ENCODE results near the gene ST8SIA1.

DNA sequence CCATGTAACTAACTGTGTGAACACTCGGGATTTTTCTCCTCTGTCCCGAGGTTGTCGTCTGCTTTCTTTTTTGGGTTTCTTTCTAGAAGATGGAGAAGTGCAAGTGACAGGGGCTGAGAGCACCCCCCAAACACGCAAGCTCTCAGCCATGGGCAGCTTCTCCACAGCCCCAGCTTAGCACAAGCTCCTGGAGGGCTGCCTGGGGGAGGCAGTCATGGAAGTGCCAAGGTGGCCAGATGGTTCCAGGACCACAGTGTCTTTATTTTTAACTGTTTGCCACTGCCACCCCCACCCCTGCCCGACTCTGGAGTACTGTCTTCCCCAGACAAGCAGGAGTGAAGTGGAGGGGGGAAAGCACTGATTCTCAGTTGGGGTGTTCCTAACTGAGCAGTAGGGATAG, 58.2 kb downstream of the ST8SIA1 start:
- TF ChIP-seq REST (IDR thresholded peaks at IDR 0.05; ENCODE audit: low read depth) (no peak), EZH2 (IDR thresholded peaks at IDR 0.05) (no peak), POLR2A (IDR thresholded peaks at IDR 0.05; ENCODE audit: borderline replicate concordance, extremely low read depth, insufficient read depth, insufficient read length) (no peak), ELF1 (IDR thresholded peaks at IDR 0.05; ENCODE audit: borderline replicate concordance, low read depth) (no peak)
- TF ChIP-seq, protein P1, sequence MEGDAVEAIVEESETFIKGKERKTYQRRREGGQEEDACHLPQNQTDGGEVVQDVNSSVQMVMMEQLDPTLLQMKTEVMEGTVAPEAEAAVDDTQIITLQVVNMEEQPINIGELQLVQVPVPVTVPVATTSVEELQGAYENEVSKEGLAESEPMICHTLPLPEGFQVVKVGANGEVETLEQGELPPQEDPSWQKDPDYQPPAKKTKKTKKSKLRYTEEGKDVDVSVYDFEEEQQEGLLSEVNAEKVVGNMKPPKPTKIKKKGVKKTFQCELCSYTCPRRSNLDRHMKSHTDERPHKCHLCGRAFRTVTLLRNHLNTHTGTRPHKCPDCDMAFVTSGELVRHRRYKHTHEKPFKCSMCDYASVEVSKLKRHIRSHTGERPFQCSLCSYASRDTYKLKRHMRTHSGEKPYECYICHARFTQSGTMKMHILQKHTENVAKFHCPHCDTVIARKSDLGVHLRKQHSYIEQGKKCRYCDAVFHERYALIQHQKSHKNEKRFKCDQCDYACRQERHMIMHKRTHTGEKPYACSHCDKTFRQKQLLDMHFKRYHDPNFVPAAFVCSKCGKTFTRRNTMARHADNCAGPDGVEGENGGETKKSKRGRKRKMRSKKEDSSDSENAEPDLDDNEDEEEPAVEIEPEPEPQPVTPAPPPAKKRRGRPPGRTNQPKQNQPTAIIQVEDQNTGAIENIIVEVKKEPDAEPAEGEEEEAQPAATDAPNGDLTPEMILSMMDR (IDR thresholded peaks at IDR 0.05 in 2 of 3, conservative IDR thresholded peaks at IDR 0.05 in 1 of 3; ENCODE audit: borderline replicate concordance in 1 of 3, insufficient read depth in 1 of 3, low read depth in 2 of 3, low read length in 2 of 3): no peak
- TF ChIP-seq, protein P2, sequence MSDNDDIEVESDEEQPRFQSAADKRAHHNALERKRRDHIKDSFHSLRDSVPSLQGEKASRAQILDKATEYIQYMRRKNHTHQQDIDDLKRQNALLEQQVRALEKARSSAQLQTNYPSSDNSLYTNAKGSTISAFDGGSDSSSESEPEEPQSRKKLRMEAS (IDR thresholded peaks at IDR 0.05): no peak
